Hair follicular keratinocyte (primary cell): Measurements from ENCODE around the gene PRKAR1B. TPM values are rescaled to one million over a fixed set of nuclear protein-coding genes. Genes with fewer than 3 reads are reported as not detected.

Source experiments
- total RNA-seq: library from RNA; depleted of rRNA; stranded (reverse); fragments of >200 nt; gene quantifications from 2 replicates; pipeline ENCODE4 v1.2.3, GENCODE V29; 2015

The PRKAR1B gene
- 11.2 and 15.6 TPM in 2 replicates for total RNA-seq

GRCh38 chr7:727104-727805, at the start of gene PRKAR1B:
Gene PRKAR1B (minus strand): TSS chr7:727281. CDS start chr7:711505, 15,776 bp downstream.

GRCh38 chr7:726084-726853, 812 bp downstream of the PRKAR1B start, which contains the start of gene DNAAF5:
Gene DNAAF5 (plus strand): TSS chr7:726699. CDS start chr7:726721, 22 bp downstream.

GRCh38 chr7:519484-520390, 207.3 kb downstream of the PRKAR1B start, which contains the start of gene PDGFA:
Gene PDGFA (minus strand): TSS chr7:519846. CDS start chr7:519001, 845 bp downstream.

Other genes with a start within 250 kb of the PRKAR1B start
- 41.3 and 43.2 TPM in 2 replicates for gene PDGFA, start 207.4 kb downstream of the PRKAR1B start, total RNA-seq
- 34.8 and 49.8 TPM in 2 replicates for gene DNAAF5, start 582 bp downstream of the PRKAR1B start, total RNA-seq
- 88.6 and 96.7 TPM in 2 replicates for gene SUN1, start 105.2 kb upstream of the PRKAR1B start, total RNA-seq
- gene GET4, start 149.3 kb upstream of the PRKAR1B start, total RNA-seq, result 18.7 and 30.1 TPM in 2 replicates
- gene ADAP1, start 227.4 kb upstream of the PRKAR1B start, total RNA-seq, result 9.9 and 31.4 TPM in 2 replicates
- gene COX19, start 248.3 kb upstream of the PRKAR1B start, total RNA-seq, result 6.3 and 7.9 TPM in 2 replicates